NCI-H1092 (cell line): ENCODE measurements around the gene SCN2A.
"Not testable (repeated sequence)": the region's sequence is repeated elsewhere in the genome, so short reads cannot be mapped to it uniquely, and the experiment has no call there.

Experiments
- DNase-seq: peaks from one replicate; lab custom pipeline; 2025; lab: John Stamatoyannopoulos, UW

The SCN2A gene

GRCh38 chr2:165253178-165253577, 14.0 kb downstream of the SCN2A start:
- DNase-seq = no peak

DNA sequence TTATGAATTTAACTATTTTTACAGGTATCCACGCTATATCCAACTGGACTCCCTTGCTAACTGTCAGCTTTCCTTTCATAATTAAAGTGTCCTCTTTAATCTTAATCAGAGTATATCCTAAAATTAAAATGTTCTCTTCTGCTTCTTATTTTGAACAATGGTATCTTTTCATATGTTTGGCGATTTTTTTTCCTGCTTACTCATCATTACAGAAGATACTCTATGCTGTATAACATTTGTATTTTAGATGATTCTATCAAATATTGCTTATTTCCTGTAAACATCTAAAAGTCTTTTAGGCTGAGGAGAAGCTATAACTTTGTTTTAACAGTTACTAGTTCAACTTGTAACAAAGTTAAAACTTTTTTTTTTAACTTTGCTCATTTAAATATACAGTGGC, 17.4 kb downstream of the SCN2A start:
- DNase-seq = no peak

DNA sequence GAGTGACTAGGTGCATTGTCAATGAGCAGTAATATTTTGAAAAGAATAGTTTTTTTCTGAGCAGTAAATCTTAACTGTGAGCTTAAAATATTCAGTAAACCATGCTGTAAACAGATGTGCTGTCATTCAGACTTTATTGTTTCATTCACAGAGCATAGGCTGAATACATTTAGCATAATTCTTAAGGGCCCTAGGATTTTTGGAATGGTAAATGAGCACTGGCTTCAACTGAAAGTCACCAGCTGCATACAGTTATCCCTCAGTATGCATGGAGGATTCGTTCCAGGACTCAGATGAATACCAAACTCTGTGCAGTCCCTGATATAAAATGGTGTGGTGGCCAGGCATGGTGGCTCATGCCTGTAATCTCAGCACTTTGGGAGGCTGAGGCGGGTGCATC, 21.1 kb downstream of the SCN2A start:
- DNase-seq = not testable (repeated sequence)

GRCh38 chr2:165268754-165269153, 29.5 kb downstream of the SCN2A start:
- DNase-seq = no peak

- DNase-seq = no peak
Measured at GRCh38 chr2:165273176-165273575, 34.0 kb downstream of the SCN2A start.

DNA sequence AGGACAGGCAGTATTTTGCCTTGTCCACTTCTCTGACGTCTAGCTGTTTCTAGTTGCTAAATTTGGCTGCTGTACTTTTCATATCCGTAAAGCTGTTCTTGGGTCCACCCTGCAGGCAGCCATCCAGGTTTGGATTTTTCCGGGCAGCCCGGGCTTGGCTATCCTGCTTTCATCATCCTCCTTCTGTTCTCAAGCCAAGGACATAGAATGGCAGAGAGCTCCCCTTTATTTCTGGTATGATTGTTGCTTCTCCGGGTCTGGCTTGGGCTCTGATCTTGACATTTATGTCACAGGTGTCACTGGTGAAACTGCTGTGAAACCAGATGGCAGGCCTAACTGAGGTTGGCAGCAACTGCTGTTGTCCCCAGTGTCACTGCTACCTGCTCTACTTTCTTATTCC, 35.5 kb downstream of the SCN2A start:
- no peak for DNase-seq

- no peak for DNase-seq
Measured at GRCh38 chr2:165275932-165276331, 36.7 kb downstream of the SCN2A start.

DNA sequence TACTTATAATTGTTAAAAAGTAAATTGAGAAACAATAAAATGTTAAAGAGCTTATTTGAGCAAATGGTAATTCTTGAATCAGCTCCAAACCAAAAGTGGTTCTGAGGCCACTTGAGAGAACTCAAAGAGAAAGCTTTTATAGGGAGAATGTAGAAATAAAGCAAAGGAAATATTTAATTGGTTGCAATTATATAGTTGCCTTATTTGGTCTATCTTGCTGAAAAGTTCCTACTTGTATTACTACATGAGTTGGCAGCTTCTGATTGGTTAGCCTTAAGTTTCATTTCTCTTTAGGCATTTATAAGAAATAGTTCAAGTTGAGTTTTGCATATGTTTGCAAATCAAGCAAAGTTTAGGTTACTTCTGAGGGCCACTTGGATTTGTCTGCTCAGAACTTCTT, 38.1 kb downstream of the SCN2A start:
- no peak for DNase-seq

DNA sequence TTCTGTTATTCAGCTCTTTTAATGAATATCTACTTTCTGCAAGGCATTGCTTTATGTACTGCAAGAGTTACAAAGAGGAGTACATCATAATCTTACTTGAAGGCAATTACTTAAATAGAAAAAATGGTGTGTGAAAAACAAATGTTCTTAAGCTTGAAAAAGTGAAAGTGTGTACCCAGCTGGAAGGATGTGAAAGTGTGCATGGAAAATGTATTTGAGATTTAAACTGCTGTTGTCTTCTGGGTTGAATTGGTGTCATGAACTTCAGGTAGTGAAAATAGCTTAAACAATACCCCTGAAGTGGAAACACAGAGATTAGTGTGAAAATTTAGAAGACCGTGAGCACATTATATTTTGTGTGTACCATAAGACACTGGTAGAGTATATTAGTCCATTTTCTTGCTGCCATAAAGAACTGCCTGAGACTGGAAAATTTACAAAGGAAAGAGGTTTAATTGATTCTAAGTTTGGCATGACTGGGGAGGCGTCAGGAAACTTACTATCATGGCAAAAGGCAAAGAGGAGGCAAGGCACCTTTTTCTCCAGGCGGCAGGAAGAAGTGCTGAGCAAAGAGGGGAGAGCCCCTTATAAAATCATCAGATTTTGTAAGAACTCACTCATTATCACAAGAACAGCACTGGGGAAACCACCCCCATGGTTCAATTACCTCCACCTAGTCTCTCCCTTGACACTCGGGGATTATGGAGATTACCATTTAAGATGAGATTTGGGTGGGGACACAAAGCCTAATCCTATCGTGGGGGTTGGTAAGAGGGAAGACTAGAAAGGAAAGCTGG, 38.8 kb downstream of the SCN2A start:
- DNase-seq = no peak

DNA sequence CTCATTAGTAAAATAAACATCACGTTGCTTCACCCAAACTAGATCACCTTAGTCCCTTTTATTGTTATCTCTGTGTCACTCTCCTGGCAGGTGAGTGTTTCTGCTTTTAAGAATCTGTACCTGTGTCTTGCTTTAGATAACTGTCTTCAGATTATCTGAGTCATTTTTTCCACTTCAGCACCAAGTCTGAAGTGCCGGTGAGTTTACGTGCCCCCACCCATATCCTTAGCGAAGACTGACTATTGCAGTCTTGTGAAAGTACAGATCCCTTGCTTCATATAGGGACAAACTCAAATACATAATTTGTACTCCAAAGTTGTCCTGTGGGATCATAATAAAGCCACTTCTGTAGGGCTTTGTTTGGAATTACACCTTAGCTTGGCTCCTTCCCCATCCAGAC, 41.1 kb downstream of the SCN2A start:
- no peak for DNase-seq

DNA sequence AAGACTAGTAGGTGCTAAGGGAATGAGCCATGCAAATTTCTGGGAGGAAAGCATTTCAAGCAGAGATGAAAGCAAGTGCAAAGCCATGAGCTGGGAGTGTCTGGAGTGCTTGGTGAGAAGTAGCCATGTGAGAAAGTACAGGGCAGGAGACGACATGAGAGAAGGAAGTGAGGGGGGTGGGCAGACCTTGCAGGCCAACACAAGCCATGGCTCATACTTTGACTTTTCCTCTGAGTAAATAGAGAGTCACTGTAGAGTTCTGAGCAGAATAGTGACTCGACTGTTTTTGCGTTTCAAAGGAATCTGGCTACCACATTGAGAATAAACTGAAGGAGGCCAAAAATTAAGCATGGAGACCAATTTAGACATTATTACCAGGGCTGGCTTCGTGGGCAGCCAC, 42.2 kb downstream of the SCN2A start:
- no peak for DNase-seq

- DNase-seq = no peak
Measured at GRCh38 chr2:165283342-165283741, 44.1 kb downstream of the SCN2A start.

DNA sequence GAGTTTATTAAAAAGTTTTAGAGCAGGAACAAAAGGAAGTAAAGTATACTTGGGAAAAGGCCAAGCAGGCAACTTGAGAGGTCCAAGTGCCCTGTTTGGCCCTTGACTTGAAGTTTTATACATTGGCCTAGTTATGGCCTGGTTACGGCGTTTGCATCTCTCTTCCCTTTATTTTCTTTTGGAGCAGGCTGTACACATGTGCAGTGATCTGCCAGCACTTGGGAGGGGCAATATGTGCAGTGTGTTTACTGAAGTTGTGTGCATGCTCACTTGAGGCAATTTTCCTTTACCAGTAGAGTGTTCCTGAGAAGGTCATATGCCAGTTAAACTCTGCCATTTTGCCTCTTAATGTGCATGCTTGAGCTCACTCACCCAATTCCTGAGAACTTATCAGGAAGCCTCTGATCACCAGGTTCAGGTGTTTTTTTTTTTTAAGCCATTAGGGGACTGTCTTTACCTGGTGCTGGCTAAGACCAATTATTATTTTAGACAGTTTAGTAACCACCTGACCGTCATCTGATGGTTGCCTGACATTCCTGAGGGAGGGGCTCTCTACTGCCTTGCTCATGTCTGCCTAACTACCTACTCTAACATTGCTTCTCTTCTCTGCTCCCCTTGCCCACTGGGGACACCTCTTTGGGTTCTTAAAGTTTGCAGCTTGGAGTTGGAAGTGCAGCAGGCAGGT, 48.0 kb downstream of the SCN2A start:
- DNase-seq = no peak

DNA sequence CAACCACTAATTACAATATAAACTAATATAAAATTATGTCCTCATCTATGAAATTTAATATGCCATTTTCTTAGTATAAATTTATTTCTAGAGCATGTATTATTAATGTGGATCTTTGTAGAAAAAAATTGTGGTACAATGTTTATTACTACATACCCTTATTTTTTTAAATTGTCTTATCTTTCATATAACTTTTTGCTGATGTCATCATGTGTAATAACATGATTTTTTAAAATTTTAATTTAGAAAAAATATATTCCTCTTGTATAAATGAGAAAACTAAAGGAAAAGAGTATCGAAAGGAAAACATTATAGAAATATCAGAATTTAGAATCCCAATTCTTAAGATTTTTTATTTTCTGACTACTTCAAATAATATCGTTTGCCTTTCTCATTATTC, 49.9 kb downstream of the SCN2A start:
- no peak for DNase-seq

- peak; percentile 86 for DNase-seq
Measured at GRCh38 chr2:165293440-165294420, 54.5 kb downstream of the SCN2A start.

GRCh38 chr2:165294912-165295311, 55.7 kb downstream of the SCN2A start:
- DNase-seq = no peak

GRCh38 chr2:165295643-165296042, 56.4 kb downstream of the SCN2A start:
- DNase-seq = no peak

- no peak for DNase-seq
Measured at GRCh38 chr2:165305391-165306096, 66.3 kb downstream of the SCN2A start.

DNA sequence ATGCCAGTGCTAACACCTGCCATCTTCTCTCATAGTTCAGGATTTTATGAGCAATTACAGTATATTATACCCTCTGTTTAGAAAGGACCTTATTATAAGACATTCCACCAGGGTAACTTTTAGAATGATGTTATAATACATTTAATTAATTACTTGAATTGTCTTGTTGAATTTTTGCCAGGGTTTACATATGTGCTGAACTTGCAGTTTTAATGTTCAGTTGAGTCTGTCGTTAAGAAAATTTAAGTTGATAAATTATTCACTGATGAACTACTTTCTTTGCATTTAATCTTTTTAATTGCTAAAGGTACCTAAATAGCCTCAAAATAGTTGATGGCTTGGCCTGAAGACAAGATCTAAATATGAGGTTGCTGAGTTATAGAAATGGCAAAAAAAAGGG, 68.1 kb downstream of the SCN2A start:
- DNase-seq = no peak

DNA sequence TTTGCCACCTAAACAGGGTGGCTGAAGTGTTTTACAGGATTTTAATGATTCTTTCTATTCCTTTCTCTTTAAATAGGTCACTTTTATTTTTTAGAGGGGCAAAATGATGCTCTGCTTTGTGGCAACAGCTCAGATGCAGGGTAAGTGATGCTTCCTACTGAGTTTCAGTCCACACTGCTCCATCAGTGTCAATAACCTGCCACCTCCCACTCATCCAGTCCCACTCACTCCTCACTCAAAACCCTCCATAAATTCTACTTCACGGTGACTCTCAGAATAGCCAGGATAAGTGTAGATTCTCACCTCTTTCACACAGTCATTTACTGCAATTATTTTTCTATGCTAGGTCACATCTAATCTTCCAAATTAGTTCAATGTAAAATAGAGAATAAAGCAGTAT, 72.7 kb downstream of the SCN2A start:
- no peak for DNase-seq

DNA sequence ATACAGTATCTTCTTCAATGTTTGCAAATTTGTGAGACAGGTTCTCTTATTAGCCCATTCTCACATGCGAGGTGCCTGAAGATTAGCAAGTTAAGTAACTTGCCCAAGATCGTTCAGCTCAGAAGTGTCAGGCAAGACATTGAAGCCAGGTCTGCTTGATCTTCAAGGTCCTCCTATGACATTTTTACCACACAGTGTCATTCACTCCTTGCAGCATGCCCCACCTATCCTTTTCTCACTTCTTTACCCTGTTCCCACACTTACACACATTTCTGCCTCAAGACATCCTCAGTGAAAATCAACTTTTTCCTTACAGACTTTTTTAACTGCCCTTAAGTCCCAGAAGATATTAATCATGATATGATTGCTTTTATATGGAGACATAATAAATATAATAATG, 73.8 kb downstream of the SCN2A start:
- no peak for DNase-seq

GRCh38 chr2:165313509-165313908, 74.3 kb downstream of the SCN2A start:
- no peak for DNase-seq
